Stomach (tissue), 9 donors: ENCODE results near the gene PRELID1. TPM values are rescaled to one million over a fixed set of nuclear protein-coding genes. Genes with fewer than 3 reads are reported as not detected.

Experiments
- DNase-seq, 2 donors: peaks; one replicate each; pipeline versions ENCODE4 v3.0.0 to v3.0.0-alpha.2; 2013 to 2019
- H3K27ac ChIP-seq, 5 donors: fragments of 200-600 bp in 4 of 5; sonication (generic) in 4 of 5; one replicate each; pipeline ENCODE4 v1.5.1; 2013 to 2019; ENCODE audit warnings: mild to moderate bottlenecking in 1 of 5, moderate library complexity in 1 of 5
- H3K27me3 ChIP-seq, 3 donors: fragments of 200-600 bp; sonication (generic); one replicate each; pipeline ENCODE4 v1.5.1; 2017 to 2019; ENCODE audit warnings: mixed run types in 1 of 3
- H3K36me3 ChIP-seq, 4 donors: fragments of 200-600 bp; sonication (generic); 1 replicate in 3 of 4; 2 replicates in 1 of 4; pipeline ENCODE4 v1.5.1; 2016 to 2019
- H3K4me1 ChIP-seq, 4 donors: fragments of 200-600 bp; sonication (generic); one replicate each; pipeline ENCODE4 v1.5.1; 2016 to 2019
- H3K4me3 ChIP-seq, 4 donors: fragments of 200-600 bp; sonication (generic) in 3 of 4; one replicate each; pipeline ENCODE4 v1.5.1; 2016 to 2019; ENCODE audit warnings: mild to moderate bottlenecking in 1 of 4
- H3K9me3 ChIP-seq, 4 donors: fragments of 200-600 bp; sonication (generic); one replicate each; pipeline ENCODE4 v1.5.1; 2016 to 2019
- CTCF ChIP-seq, 7 experiments: fragments of 450-650 bp in 4 of 7; fragments of 200-600 bp in 3 of 7; sonication (generic) in 3 of 7; IDR thresholded peaks; one replicate each; pipeline ENCODE4 v1.5.1; 2016 to 2019; ENCODE audit warnings: antibody characterized with exemption in 7 of 7, control low read depth in 2 of 7, mild to moderate bottlenecking in 1 of 7
- EP300 ChIP-seq: sonication (generic); formaldehyde crosslinking; IDR thresholded peaks from one replicate; pipeline ENCODE4 v1.6.1; 2017; ENCODE audit warnings: antibody characterized with exemption
- POLR2A ChIP-seq, 4 donors: fragments of 450-650 bp; IDR thresholded peaks; one replicate each; pipeline ENCODE4 v1.6.1; 2016; ENCODE audit warnings: antibody characterized with exemption in 4 of 4, control low read depth in 2 of 4, mild to moderate bottlenecking in 1 of 4, moderate library complexity in 1 of 4
- POLR2AphosphoS5 ChIP-seq, 3 donors: sonication (generic); formaldehyde crosslinking; IDR thresholded peaks; one replicate each; pipeline ENCODE4 v1.6.1; 2016; ENCODE audit warnings: antibody characterized with exemption in 3 of 3
- WGBS, 5 donors: extraction: QIAGEN DNeasy Blood & Tissue Kit in 3 of 5; methylation state at CpG; one replicate each; pipeline versions ENCODE4 v1.1.5 to v1.1.7; 2013 to 2018; 5-methylcytosine and 5-hydroxymethylcytosine counted together
- intact Hi-C: fragments of 100-400 bp; cut with DNase I; formaldehyde crosslinking; loops from one replicate; pipeline ENCODE4 v1.15.1; 2023; ENCODE audit warnings: low total_unique reads
- polyA plus RNA-seq, 3 donors: library from polyadenylated mRNA; stranded (reverse); fragments of 200-250 nt; gene quantifications; one replicate each; pipeline ENCODE4 v1.2.3, GENCODE V29; 2013
- total RNA-seq, 5 donors: library from RNA; depleted of rRNA; stranded (reverse); fragments of >200 nt; gene quantifications; one replicate each; pipeline versions ENCODE4 v1.1.0 to v1.2.3, GENCODE V29; 2014 to 2016
- donor health status: healthy with polysubstance abuse.
- donor health status: Bipolar disorder and iron deficiency.
- donor health status: healthy.

Gene PRELID1
- total and polyA plus RNA-seq, 8 donors, result 82.4 to 201 (median 135) TPM

DNA sequence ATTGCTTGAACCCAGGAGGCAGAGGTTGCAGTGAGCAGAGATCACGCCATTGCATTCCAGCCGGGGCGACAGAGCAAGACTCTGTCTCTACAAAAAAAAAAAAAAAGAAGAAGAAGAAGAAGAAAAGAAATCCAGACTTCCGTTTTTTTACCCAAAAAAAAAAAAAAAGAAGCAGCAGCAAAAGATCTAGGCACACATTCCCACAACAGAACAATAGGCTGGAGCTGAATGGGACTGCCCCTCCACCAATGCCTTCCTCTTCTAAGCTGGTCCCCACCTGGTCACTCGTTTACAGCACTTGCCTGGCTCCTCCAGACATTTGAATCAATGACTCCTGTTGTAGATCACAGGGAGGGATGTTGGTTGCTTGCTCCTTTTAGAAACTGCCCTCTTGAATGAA, 49.5 kb downstream of the PRELID1 start:
- WGBS, 5 donors, result 62 to 85% (median 80%) methylated on average over 3 to 5 of the region's 5 CpGs
- no peaks in the 10 kb centered on the region for H3K9me3 ChIP-seq
- no peak for DNase-seq
- intact Hi-C loops, result no loop called here
- no peaks in the 10 kb centered on the region for H3K27me3 ChIP-seq
- no peak overlapping the region for H3K4me3 ChIP-seq
- TF ChIP-seq POLR2A (IDR thresholded peaks at IDR 0.05) (no peak), EP300 (no peak), CTCF (IDR thresholded peaks at IDR 0.05) (no peak), POLR2AphosphoS5 (IDR thresholded peaks at IDR 0.05) (no peak)
- peaks cover 0 to 14% (median 8%) of the 10 kb centered on the region in 4 donors for H3K36me3 ChIP-seq
- no peak overlapping the region for H3K27ac ChIP-seq
- H3K4me1 ChIP-seq, result peaks cover 27 to 63% (median 44%) of the 10 kb centered on the region in 4 donors

DNA sequence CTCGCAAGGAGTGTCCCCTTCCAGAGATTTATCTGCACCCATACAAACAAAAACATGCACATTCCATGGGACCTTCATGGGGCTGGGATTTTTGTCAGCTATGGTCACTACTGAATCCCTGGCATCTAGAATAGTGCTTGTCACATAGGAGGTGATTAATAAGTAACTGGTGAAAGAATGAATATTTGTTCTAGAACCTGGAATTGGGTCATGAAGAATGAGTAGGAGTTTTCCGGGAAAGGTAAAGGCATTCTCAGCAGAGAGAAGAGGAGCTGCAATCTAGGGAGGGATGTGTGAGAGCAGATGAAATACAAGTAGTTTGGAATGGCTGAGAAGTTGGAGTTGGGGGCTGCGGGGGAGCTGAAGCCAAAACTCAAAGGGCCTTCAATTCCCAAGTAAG, 50.7 kb downstream of the PRELID1 start:
- Histone ChIP-seq H3K36me3 (peaks cover 0 to 10% (median 5%) of the 10 kb centered on the region in 4 donors), H3K9me3 (no peaks in the 10 kb centered on the region), H3K4me1 (peaks cover 22 to 63% (median 44%) of the 10 kb centered on the region in 4 donors), H3K27me3 (no peaks in the 10 kb centered on the region), H3K27ac (no peak overlapping the region), H3K4me3 (no peak overlapping the region)
- intact Hi-C loops, result no loop called here
- TF ChIP-seq POLR2AphosphoS5 (IDR thresholded peaks at IDR 0.05) (no peak), EP300 (no peak), CTCF (IDR thresholded peaks at IDR 0.05) (no peak), POLR2A (IDR thresholded peaks at IDR 0.05) (no peak)
- no peak for DNase-seq
- 78 to 92% (median 81%) methylated on average over 3 of the region's 3 CpGs for WGBS, 5 donors

- H3K4me1 ChIP-seq, result peaks cover 17 to 63% (median 43%) of the 10 kb centered on the region in 4 donors
- 76 to 82% (median 77%) methylated on average over 3 of the region's 3 CpGs for WGBS, 5 donors
- H3K9me3 ChIP-seq, result no peaks in the 10 kb centered on the region
- H3K27me3 ChIP-seq, result no peaks in the 10 kb centered on the region
- intact Hi-C loops, result no loop called here
- DNase-seq, result no peak
- no peak overlapping the region for H3K4me3 ChIP-seq
- H3K27ac ChIP-seq, result no peak overlapping the region
- no peak for TF ChIP-seq POLR2AphosphoS5 (IDR thresholded peaks at IDR 0.05)
- no peak for TF ChIP-seq CTCF (IDR thresholded peaks at IDR 0.05)
- no peak for TF ChIP-seq POLR2A (IDR thresholded peaks at IDR 0.05)
- TF ChIP-seq EP300, result no peak
- peaks cover 0 to 5% (median 2%) of the 10 kb centered on the region in 4 donors for H3K36me3 ChIP-seq
These were observed 51.1 kb downstream of the PRELID1 start for GRCh38 chr5:177354711-177355110.

DNA sequence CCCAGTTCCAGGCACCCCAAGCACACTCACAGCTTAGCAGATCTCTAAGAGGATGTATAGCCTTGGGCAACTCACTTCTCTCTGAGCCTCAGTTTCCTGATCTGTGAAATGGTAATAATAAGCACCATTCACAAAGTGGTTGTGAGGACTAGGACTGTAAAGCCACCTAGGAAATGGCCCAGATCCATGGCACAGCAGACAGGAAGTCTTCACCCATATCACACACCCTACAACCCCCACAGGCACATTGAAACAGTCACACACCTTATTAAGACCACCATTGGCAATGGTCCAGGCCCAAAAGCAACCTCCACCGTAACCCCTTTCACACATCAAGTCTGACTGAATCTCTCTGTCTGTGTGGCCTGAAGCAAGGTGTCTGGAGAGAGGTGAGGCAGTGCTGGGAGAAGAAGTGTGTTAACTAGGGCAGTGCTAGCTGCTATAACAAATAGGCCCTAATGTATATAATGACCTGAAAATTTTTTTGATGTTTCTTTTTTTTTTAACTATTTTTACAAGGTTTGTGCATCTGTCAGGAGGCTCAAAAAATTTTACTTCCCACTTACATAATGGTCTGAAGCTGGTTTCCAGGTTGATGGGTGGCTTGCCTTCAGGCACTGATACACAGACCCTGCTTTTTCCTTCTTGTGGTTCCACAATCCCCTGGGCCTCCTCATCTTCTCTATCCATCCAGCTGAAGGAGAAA, 51.7 kb downstream of the PRELID1 start:
- no peak for DNase-seq
- H3K9me3 ChIP-seq, result no peaks in the 10 kb centered on the region
- WGBS, 5 donors, result 70 to 92% (median 91%) methylated on average over 1 of the region's 1 CpG
- no peak for TF ChIP-seq POLR2AphosphoS5 (IDR thresholded peaks at IDR 0.05)
- TF ChIP-seq POLR2A (IDR thresholded peaks at IDR 0.05), result no peak
- TF ChIP-seq EP300, result no peak
- no peak for TF ChIP-seq CTCF (IDR thresholded peaks at IDR 0.05)
- H3K4me1 ChIP-seq, result peaks cover 11 to 63% (median 39%) of the 10 kb centered on the region in 4 donors
- H3K27me3 ChIP-seq, result no peaks in the 10 kb centered on the region
- H3K4me3 ChIP-seq, result no peak overlapping the region
- H3K27ac ChIP-seq, result no peak overlapping the region
- no peaks in the 10 kb centered on the region for H3K36me3 ChIP-seq
- intact Hi-C loops, result no loop called here
